ENCODE results near the gene TCHHL1. TPM values are rescaled to one million over a fixed set of nuclear protein-coding genes. Genes with fewer than 3 reads are reported as not detected.

TCHHL1 gene
- total and polyA plus RNA-seq, 2 of the 8 experiments (the other 6 are each of a cell fraction or from before 2014, with no cell fraction given), result not detected

DNA sequence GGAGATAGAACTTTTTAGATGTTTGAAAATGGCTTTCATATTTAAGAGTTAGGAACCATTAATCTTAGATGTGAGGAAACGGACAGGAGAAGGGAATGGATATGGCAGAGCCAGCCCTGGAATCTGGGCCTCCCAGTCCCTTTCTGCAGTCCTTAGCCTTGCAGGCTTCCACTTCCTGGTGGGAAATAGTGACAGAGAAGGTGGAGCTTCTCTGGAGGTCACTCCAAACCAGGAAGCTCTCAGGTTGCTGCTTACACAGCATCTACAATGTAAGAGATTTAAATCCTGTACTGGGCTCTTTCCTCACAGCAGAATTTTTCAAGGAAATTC lies 54.6 kb downstream of the TCHHL1 start (continued):
- TF ChIP-seq HDAC6 (IDR thresholded peaks at IDR 0.05; ENCODE audit: low read depth, low read length) (no peak), HDAC2 (IDR thresholded peaks at IDR 0.05; ENCODE audit: borderline replicate concordance in 1 of 2, low read depth in 2 of 2, low read length in 2 of 2) (no peak)

Small RNA genes within 50 kb of the gene (small RNA-seq; reads per million reads assigned to genes)
- gene SPTLC1P4 (ENCODE audit: insufficient read depth), result not detected

Other genes with a start within 250 kb of the TCHHL1 start
- gene C2CD4D, start 249.2 kb downstream of the TCHHL1 start, total RNA-seq (2021; fragmentation: NEBNext Ultra II Directional; extraction: Animal tissue kit (Norgen Biotek cat#: 25700)), result 0.54 and 0.71 TPM in 2 replicates
- 0.41 and 0.60 TPM in 2 replicates for gene C2CD4D, start 249.2 kb downstream of the TCHHL1 start, polyA plus RNA-seq (2011; rRNA removed)
- not detected in 2 replicates for gene THEM5, start 235.4 kb downstream of the TCHHL1 start, total RNA-seq (2021; fragmentation: NEBNext Ultra II Directional; extraction: Animal tissue kit (Norgen Biotek cat#: 25700))
- gene THEM5, start 235.4 kb downstream of the TCHHL1 start, polyA plus RNA-seq (2011; rRNA removed), result not detected in 2 replicates
- gene THEM4, start 179.6 kb downstream of the TCHHL1 start, total RNA-seq (2021; fragmentation: NEBNext Ultra II Directional; extraction: Animal tissue kit (Norgen Biotek cat#: 25700)), result 8.6 and 11.2 TPM in 2 replicates
- 5.6 and 9.9 TPM in 2 replicates for gene THEM4, start 179.6 kb downstream of the TCHHL1 start, polyA plus RNA-seq (2011; rRNA removed)
- 231 and 233 TPM in 2 replicates for gene S100A10, start 95.2 kb downstream of the TCHHL1 start, total RNA-seq (2021; fragmentation: NEBNext Ultra II Directional; extraction: Animal tissue kit (Norgen Biotek cat#: 25700))
- gene S100A10, start 95.2 kb downstream of the TCHHL1 start, polyA plus RNA-seq (2011; rRNA removed), result 13.7 and 23.9 TPM in 2 replicates
- gene S100A11, start 52.1 kb downstream of the TCHHL1 start, total RNA-seq (2021; fragmentation: NEBNext Ultra II Directional; extraction: Animal tissue kit (Norgen Biotek cat#: 25700)), result 120 and 124 TPM in 2 replicates
- 249 and 343 TPM in 2 replicates for gene S100A11, start 52.1 kb downstream of the TCHHL1 start, polyA plus RNA-seq (2011; rRNA removed)
- gene TCHH, start 26.4 kb upstream of the TCHHL1 start, total RNA-seq (2021; fragmentation: NEBNext Ultra II Directional; extraction: Animal tissue kit (Norgen Biotek cat#: 25700)), result 0.06 and 0.07 TPM in 2 replicates
- 0.02 and 0.03 TPM in 2 replicates for gene TCHH, start 26.4 kb upstream of the TCHHL1 start, polyA plus RNA-seq (2011; rRNA removed)
- not detected in 2 replicates for gene RPTN, start 70.2 kb upstream of the TCHHL1 start, total RNA-seq (2021; fragmentation: NEBNext Ultra II Directional; extraction: Animal tissue kit (Norgen Biotek cat#: 25700))
- gene RPTN, start 70.2 kb upstream of the TCHHL1 start, polyA plus RNA-seq (2011; rRNA removed), result not detected in 2 replicates
- not detected in 2 replicates for gene HRNR, start 135.1 kb upstream of the TCHHL1 start, total RNA-seq (2021; fragmentation: NEBNext Ultra II Directional; extraction: Animal tissue kit (Norgen Biotek cat#: 25700))
- gene HRNR, start 135.1 kb upstream of the TCHHL1 start, polyA plus RNA-seq (2011; rRNA removed), result not detected in 2 replicates
- not detected in 2 replicates for gene FLG, start 236.2 kb upstream of the TCHHL1 start, total RNA-seq (2021; fragmentation: NEBNext Ultra II Directional; extraction: Animal tissue kit (Norgen Biotek cat#: 25700))
- gene FLG, start 236.2 kb upstream of the TCHHL1 start, polyA plus RNA-seq (2011; rRNA removed), result not detected in 2 replicates